Stomach (tissue), 4 donors: ENCODE results near the gene NLK.
"Not testable (repeated sequence)": the region's sequence is repeated elsewhere in the genome, so short reads cannot be mapped to it uniquely, and the experiment has no call there.

Experiments used
- CTCF ChIP-seq, 7 experiments: fragments of 450-650 bp in 4 of 7; fragments of 200-600 bp in 3 of 7; sonication (generic) in 3 of 7; IDR thresholded peaks; one replicate each; pipeline ENCODE4 v1.5.1; 2016 to 2019; ENCODE audit warnings: antibody characterized with exemption in 7 of 7, control low read depth in 2 of 7, mild to moderate bottlenecking in 1 of 7
- EP300 ChIP-seq: sonication (generic); formaldehyde crosslinking; IDR thresholded peaks from one replicate; pipeline ENCODE4 v1.6.1; 2017; ENCODE audit warnings: antibody characterized with exemption
- POLR2A ChIP-seq, 4 donors: fragments of 450-650 bp; IDR thresholded peaks; one replicate each; pipeline ENCODE4 v1.6.1; 2016; ENCODE audit warnings: antibody characterized with exemption in 4 of 4, control low read depth in 2 of 4, mild to moderate bottlenecking in 1 of 4, moderate library complexity in 1 of 4
- POLR2AphosphoS5 ChIP-seq, 3 donors: sonication (generic); formaldehyde crosslinking; IDR thresholded peaks; one replicate each; pipeline ENCODE4 v1.6.1; 2016; ENCODE audit warnings: antibody characterized with exemption in 3 of 3

- not testable (repeated sequence) for TF ChIP-seq CTCF (IDR thresholded peaks at IDR 0.05); POLR2A (IDR thresholded peaks at IDR 0.05); EP300; POLR2AphosphoS5 (IDR thresholded peaks at IDR 0.05)
Observed at GRCh38 chr17:28007925-28008324, 34.6 kb upstream of the NLK start.
